Lung (tissue), 12 donors: ENCODE results near the gene TLR9. TPM values are rescaled to one million over a fixed set of nuclear protein-coding genes. Genes with fewer than 3 reads are reported as not detected.

Experiments used
- ATAC-seq: fragments of 200-7000 bp; cut with Tn5 transposase; one replicate; pipeline ENCODE4 v1.9.1; 2020; ENCODE audit warnings: moderate number of reproducible peaks; ENCODE audit not compliant: insufficient read depth, low FRiP score
- DNase-seq, 3 donors: peaks; one replicate each; pipeline ENCODE4 v3.0.0-alpha.2; 2013 to 2017
- H3K27ac ChIP-seq, 2 donors: one replicate each; pipeline ENCODE4 v1.5.1; 2013; ENCODE audit warnings: mild to moderate bottlenecking in 2 of 2, moderate library complexity in 2 of 2, control low read depth in 1 of 2, inconsistent platforms in 1 of 2, low read depth in 1 of 2, low read length in 1 of 2
- H3K27me3 ChIP-seq, 3 donors: one replicate each; pipeline ENCODE4 v1.5.1; 2013; ENCODE audit warnings: low read length in 2 of 3; ENCODE audit not compliant: control insufficient read depth in 3 of 3, insufficient read depth in 3 of 3
- H3K36me3 ChIP-seq, 4 donors: one replicate each; pipeline ENCODE4 v1.5.1; 2013; ENCODE audit warnings: low read length in 4 of 4, mild to moderate bottlenecking in 1 of 4, moderate library complexity in 1 of 4; ENCODE audit not compliant: control insufficient read depth in 4 of 4, insufficient read depth in 4 of 4
- H3K4me1 ChIP-seq, 5 donors: one replicate each; pipeline ENCODE4 v1.5.1; 2013; ENCODE audit warnings: low read length in 5 of 5, mild to moderate bottlenecking in 2 of 5, moderate library complexity in 1 of 5; ENCODE audit not compliant: control insufficient read depth in 5 of 5, insufficient read depth in 5 of 5
- H3K4me3 ChIP-seq: one replicate; pipeline ENCODE4 v1.5.1; 2013; ENCODE audit warnings: mild to moderate bottlenecking, control low read depth, moderate library complexity
- H3K9ac ChIP-seq, 2 donors: one replicate each; pipeline ENCODE4 v1.5.1; 2013; ENCODE audit warnings: low read length in 2 of 2, control low read depth in 1 of 2; ENCODE audit not compliant: insufficient read depth in 1 of 2
- H3K9me3 ChIP-seq, 4 donors: one replicate each; pipeline ENCODE4 v1.5.1; 2013; ENCODE audit warnings: low read length in 3 of 4, mild to moderate bottlenecking in 1 of 4, moderate library complexity in 1 of 4; ENCODE audit not compliant: control insufficient read depth in 4 of 4, insufficient read depth in 3 of 4
- CTCF ChIP-seq: IDR thresholded peaks from 2 replicates; pipeline ENCODE4 v1.5.1; 2012; ENCODE audit warnings: mild to moderate bottlenecking; ENCODE audit errors: control extremely low read depth, extremely low read depth
- WGBS, 2 donors: extraction: QIAGEN DNeasy Blood & Tissue Kit; methylation state at CpG; one replicate each; pipeline ENCODE4 v1.1.7; 2013; 5-methylcytosine and 5-hydroxymethylcytosine counted together
- polyA plus RNA-seq, 2 donors: library from polyadenylated mRNA; stranded (reverse); fragments of 200-250 nt; gene quantifications; one replicate each; pipeline ENCODE4 v1.2.1, GENCODE V29; 2013
- total RNA-seq, 2 donors: library from RNA; depleted of rRNA in 1 of 2; stranded (reverse); fragments of >200 nt in 1 of 2; gene quantifications; one replicate each; pipeline ENCODE4 v1.2.1, GENCODE V29; 2014 to 2021
- donor health status: control.
- donor health status: control.
- donor health status: Bipolar disorder and iron deficiency.
- donor health status: healthy.
- donor health status: DM: yes; HTN: yes; CAD: no.

Gene TLR9
- total and polyA plus RNA-seq, 4 donors, result 0.20 to 1.1 (median 0.37) TPM

GRCh38 chr3:52253314-52254304 is 28.2 kb upstream of the TLR9 start:
- H3K36me3 ChIP-seq, result peaks cover 32 to 62% (median 51%) of the 10 kb centered on the region in 4 donors
- peaks cover 0 to 3% (median 0%) of the 10 kb centered on the region in 5 donors for H3K4me1 ChIP-seq
- 45 to 59% methylated on average over 12 of the region's 12 CpGs for WGBS, 2 donors
- H3K9me3 ChIP-seq, result no peaks in the 10 kb centered on the region
- no peak for TF ChIP-seq CTCF
- ATAC-seq, result peak; percentile 66
- H3K27me3 ChIP-seq, result no peaks in the 10 kb centered on the region
- H3K27ac ChIP-seq, result peak overlapping the region in 1 of 2 donors; percentile 78
- DNase-seq, result no peak
- no peak overlapping the region for H3K9ac ChIP-seq
- no peak overlapping the region for H3K4me3 ChIP-seq

GRCh38 chr3:52250122-52250521 is 24.7 kb upstream of the TLR9 start:
- TF ChIP-seq CTCF, result no peak
- DNase-seq (no peak), ATAC-seq (no peak)
- Histone ChIP-seq H3K4me3 (no peak overlapping the region), H3K27me3 (no peaks in the 10 kb centered on the region), H3K9me3 (no peaks in the 10 kb centered on the region), H3K4me1 (peaks cover 0 to 14% (median 6%) of the 10 kb centered on the region in 5 donors), H3K9ac (no peak overlapping the region), H3K27ac (no peak overlapping the region), H3K36me3 (peaks cover 3 to 34% (median 24%) of the 10 kb centered on the region in 4 donors)
- 96 to 99% methylated on average over 1 of the region's 1 CpG for WGBS, 2 donors

GRCh38 chr3:52249683-52250082 is 24.2 kb upstream of the TLR9 start:
- H3K4me1 ChIP-seq, result peaks cover 0 to 18% (median 10%) of the 10 kb centered on the region in 5 donors
- no peak for DNase-seq
- no peak overlapping the region for H3K4me3 ChIP-seq
- ATAC-seq, result no peak
- no peak overlapping the region for H3K27ac ChIP-seq
- H3K36me3 ChIP-seq, result peaks cover 2 to 34% (median 22%) of the 10 kb centered on the region in 4 donors
- H3K27me3 ChIP-seq, result no peaks in the 10 kb centered on the region
- no peaks in the 10 kb centered on the region for H3K9me3 ChIP-seq
- no peak overlapping the region for H3K9ac ChIP-seq
- 83 to 95% methylated on average over 6 of the region's 6 CpGs for WGBS, 2 donors
- TF ChIP-seq CTCF, result no peak
